ENCODE measurements around the gene VAMP8. TPM values are rescaled to one million over a fixed set of nuclear protein-coding genes. Genes with fewer than 3 reads are reported as not detected.

The VAMP8 gene
- total and polyA plus RNA-seq, 9 donors = 5.9 to 58.4 (median 24.7) TPM

DNA sequence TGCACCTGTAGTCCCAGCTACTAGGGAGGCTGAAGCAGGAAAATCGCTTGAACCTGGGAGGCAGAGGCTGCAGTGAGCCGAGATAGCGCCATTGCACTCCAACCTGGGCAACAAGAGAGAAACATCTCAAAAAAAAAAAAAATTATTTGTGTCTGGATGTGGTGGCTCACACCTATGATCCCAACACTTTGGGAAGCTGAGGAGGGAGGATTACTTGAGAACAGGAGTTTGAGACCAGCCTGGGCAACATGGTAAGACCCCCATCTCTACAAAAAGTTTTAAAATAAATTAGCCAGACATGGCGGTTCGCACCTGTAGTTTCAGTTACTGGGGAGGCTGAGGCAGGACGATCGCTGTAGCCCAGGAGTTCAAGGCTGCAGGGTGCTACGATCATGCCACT lies 1.6 kb upstream of the VAMP8 start:
- H3K27me3 ChIP-seq = no peaks in the 10 kb centered on the region
- H3K36me3 ChIP-seq = no peaks in the 10 kb centered on the region
- WGBS, 3 donors = 77 to 87% (median 79%) methylated on average over 8 of the region's 8 CpGs
- TF ChIP-seq, protein P1, sequence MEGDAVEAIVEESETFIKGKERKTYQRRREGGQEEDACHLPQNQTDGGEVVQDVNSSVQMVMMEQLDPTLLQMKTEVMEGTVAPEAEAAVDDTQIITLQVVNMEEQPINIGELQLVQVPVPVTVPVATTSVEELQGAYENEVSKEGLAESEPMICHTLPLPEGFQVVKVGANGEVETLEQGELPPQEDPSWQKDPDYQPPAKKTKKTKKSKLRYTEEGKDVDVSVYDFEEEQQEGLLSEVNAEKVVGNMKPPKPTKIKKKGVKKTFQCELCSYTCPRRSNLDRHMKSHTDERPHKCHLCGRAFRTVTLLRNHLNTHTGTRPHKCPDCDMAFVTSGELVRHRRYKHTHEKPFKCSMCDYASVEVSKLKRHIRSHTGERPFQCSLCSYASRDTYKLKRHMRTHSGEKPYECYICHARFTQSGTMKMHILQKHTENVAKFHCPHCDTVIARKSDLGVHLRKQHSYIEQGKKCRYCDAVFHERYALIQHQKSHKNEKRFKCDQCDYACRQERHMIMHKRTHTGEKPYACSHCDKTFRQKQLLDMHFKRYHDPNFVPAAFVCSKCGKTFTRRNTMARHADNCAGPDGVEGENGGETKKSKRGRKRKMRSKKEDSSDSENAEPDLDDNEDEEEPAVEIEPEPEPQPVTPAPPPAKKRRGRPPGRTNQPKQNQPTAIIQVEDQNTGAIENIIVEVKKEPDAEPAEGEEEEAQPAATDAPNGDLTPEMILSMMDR (IDR thresholded peaks at IDR 0.05) = no peak
- H3K4me3 ChIP-seq = no peak overlapping the region
- H3K4me1 ChIP-seq (ENCODE audit: insufficient read depth) = no peaks in the 10 kb centered on the region
- DNase-seq = no peak
- H3K27ac ChIP-seq = no peak overlapping the region
- no peaks in the 10 kb centered on the region for H3K9me3 ChIP-seq
- intact Hi-C loops (cut with DNase I) = no loop called here

DNA sequence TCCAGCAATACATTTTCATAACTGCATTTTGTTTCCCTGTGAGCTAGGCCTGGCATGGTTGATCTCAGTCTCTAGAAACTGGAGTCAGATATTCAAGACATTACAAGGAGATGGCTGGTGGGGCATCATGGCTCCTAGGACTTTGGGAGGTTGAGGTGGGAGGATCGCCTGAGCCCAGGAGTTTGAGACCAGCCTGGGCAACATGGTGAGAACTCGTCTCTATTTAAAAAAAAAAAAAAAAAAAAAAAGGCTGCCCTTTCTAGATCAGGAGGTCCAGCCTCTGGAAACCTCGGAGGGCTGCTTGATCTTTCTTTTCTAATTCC lies 362 bp upstream of the VAMP8 start:
- intact Hi-C loops (cut with DNase I) = no loop called here
- Histone ChIP-seq H3K36me3 (no peaks in the 10 kb centered on the region), H3K9me3 (no peaks in the 10 kb centered on the region), H3K27me3 (no peaks in the 10 kb centered on the region), H3K4me1 (ENCODE audit: insufficient read depth) (no peaks in the 10 kb centered on the region), H3K4me3 (no peak overlapping the region), H3K27ac (no peak overlapping the region)
- TF ChIP-seq, protein P1 (IDR thresholded peaks at IDR 0.05) = no peak
- WGBS, 3 donors = 71 to 79% (median 72%) methylated on average over 3 of the region's 3 CpGs
- no peak for DNase-seq

DNA sequence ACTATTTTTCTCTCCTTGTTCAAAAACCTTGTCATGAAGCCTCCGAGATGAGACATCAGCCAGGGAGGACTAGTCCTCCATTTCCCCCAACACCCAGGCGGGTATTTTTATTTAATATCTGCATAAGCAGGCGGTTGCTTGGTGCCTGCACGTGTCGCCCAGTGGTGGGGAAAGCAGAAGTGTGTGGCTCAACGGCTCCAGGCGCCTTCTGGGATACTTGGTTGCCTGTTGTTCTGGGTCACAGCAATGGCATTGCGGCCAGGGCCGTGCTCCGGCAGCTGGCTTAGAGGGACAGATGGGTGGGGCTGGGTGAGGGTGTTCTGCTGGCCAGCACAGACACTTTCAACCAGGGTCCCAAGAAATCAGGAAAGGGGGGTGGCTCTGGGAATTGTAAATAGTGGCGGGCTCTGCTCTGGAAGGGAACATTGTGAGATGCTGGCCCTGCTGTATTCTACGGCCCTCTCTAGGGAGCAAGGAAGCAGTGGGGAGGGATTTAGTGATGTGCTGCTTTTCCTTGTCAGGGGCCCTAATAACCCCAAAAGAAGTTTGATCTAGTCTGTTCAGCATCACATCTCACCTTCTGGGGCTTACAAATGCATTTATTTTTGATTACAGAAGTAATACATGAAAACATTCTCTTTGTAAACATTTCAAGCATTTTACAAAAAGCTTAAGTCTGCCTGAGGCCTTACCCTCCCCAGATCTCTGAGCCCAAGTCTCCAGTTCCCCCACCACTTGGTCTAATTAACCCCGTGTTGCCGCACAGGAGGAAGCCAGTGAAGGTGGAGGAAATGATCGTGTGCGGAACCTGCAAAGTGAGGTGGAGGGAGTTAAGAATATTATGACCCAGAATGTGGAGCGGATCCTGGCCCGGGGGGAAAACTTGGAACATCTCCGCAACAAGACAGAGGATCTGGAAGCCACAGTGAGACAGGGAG lies 1.1 kb downstream of the VAMP8 start:
- Histone ChIP-seq H3K27me3 (no peaks in the 10 kb centered on the region), H3K4me3 (peak overlapping the region; percentile 31), H3K36me3 (no peaks in the 10 kb centered on the region), H3K27ac (peak overlapping the region in 1 of 2 donors; percentile 39), H3K9me3 (no peaks in the 10 kb centered on the region), H3K4me1 (ENCODE audit: insufficient read depth) (no peaks in the 10 kb centered on the region)
- peak in 1 of 5 donors; percentile 41 for DNase-seq
- 66 to 80% (median 72%) methylated on average over 19 of the region's 19 CpGs for WGBS, 3 donors
- TF ChIP-seq EP300 (IDR thresholded peaks at IDR 0.05) = no peak
- no peak for TF ChIP-seq POLR2A (IDR thresholded peaks at IDR 0.05)
- TF ChIP-seq, protein P1 (IDR thresholded peaks at IDR 0.05) = no peak
- intact Hi-C loops (cut with DNase I) = no loop called here

DNA sequence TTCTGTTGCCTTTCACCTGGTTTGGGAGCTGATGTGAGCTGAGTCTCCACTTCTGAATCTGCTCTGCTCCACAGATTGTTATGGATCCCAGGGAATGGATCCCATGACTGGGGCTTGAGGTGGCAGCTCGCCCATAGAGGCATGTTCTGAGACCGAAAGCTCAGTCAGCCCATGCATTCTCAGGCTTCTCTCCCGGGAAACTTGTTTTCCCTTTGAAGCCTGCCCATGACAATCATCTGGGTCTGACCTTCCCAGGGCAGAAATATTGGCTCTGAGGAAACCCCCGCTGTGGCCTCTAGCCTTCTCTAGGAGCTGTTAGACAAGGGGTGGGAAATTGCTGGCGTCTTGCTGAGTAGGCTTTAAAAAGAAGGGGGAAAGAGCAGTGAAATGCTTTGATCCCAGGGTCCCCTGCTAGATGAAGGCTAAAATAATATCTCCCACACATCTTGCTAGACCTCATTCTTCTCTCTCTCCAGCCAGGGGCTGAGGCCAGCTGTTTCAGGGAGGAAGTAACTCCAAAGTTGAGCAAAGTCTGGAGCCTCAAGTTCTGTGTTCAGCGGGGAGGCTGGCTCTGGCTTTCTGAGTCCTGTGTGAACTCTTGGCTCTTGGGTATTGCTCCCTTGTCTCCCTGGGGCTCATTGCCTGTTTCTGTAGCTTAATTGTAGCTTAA lies 2.0 kb downstream of the VAMP8 start:
- H3K27ac ChIP-seq = peak overlapping the region in 1 of 2 donors; percentile 39
- H3K4me3 ChIP-seq = no peak overlapping the region
- no peaks in the 10 kb centered on the region for H3K9me3 ChIP-seq
- whole genome bisulfite sequencing, 3 donors = 38 to 47% (median 39%) methylated on average over 6 of the region's 6 CpGs
- TF ChIP-seq, protein P1 (IDR thresholded peaks at IDR 0.05) = no peak
- no peak for TF ChIP-seq EP300 (IDR thresholded peaks at IDR 0.05)
- TF ChIP-seq POLR2A (IDR thresholded peaks at IDR 0.05) = no peak
- H3K36me3 ChIP-seq = no peaks in the 10 kb centered on the region
- intact Hi-C loops (cut with DNase I) = no loop called here
- H3K4me1 ChIP-seq (ENCODE audit: insufficient read depth) = no peaks in the 10 kb centered on the region
- no peak for DNase-seq
- H3K27me3 ChIP-seq = no peaks in the 10 kb centered on the region
